Stomach (tissue), 9 donors: Measurements from ENCODE around the gene GLG1. TPM values are rescaled to one million over a fixed set of nuclear protein-coding genes. Genes with fewer than 3 reads are reported as not detected.
"Not testable (repeated sequence)": the region's sequence is repeated elsewhere in the genome, so short reads cannot be mapped to it uniquely, and the experiment has no call there.

Source experiments
- DNase-seq, 2 donors: peaks; one replicate each; pipeline versions ENCODE4 v3.0.0 to v3.0.0-alpha.2; 2013 to 2019
- H3K27ac ChIP-seq, 5 donors: fragments of 200-600 bp in 4 of 5; sonication (generic) in 4 of 5; one replicate each; pipeline ENCODE4 v1.5.1; 2013 to 2019; ENCODE audit warnings: mild to moderate bottlenecking in 1 of 5, moderate library complexity in 1 of 5
- H3K27me3 ChIP-seq, 3 donors: fragments of 200-600 bp; sonication (generic); one replicate each; pipeline ENCODE4 v1.5.1; 2017 to 2019; ENCODE audit warnings: mixed run types in 1 of 3
- H3K36me3 ChIP-seq, 4 donors: fragments of 200-600 bp; sonication (generic); 1 replicate in 3 of 4; 2 replicates in 1 of 4; pipeline ENCODE4 v1.5.1; 2016 to 2019
- H3K4me1 ChIP-seq, 4 donors: fragments of 200-600 bp; sonication (generic); one replicate each; pipeline ENCODE4 v1.5.1; 2016 to 2019
- H3K4me3 ChIP-seq, 4 donors: fragments of 200-600 bp; sonication (generic) in 3 of 4; one replicate each; pipeline ENCODE4 v1.5.1; 2016 to 2019; ENCODE audit warnings: mild to moderate bottlenecking in 1 of 4
- H3K9me3 ChIP-seq, 4 donors: fragments of 200-600 bp; sonication (generic); one replicate each; pipeline ENCODE4 v1.5.1; 2016 to 2019
- EP300 ChIP-seq: sonication (generic); formaldehyde crosslinking; IDR thresholded peaks from one replicate; pipeline ENCODE4 v1.6.1; 2017; ENCODE audit warnings: antibody characterized with exemption
- POLR2A ChIP-seq, 4 donors: fragments of 450-650 bp; IDR thresholded peaks; one replicate each; pipeline ENCODE4 v1.6.1; 2016; ENCODE audit warnings: antibody characterized with exemption in 4 of 4, control low read depth in 2 of 4, mild to moderate bottlenecking in 1 of 4, moderate library complexity in 1 of 4
- POLR2AphosphoS5 ChIP-seq, 3 donors: sonication (generic); formaldehyde crosslinking; IDR thresholded peaks; one replicate each; pipeline ENCODE4 v1.6.1; 2016; ENCODE audit warnings: antibody characterized with exemption in 3 of 3
- WGBS, 5 donors: extraction: QIAGEN DNeasy Blood & Tissue Kit in 3 of 5; methylation state at CpG; one replicate each; pipeline versions ENCODE4 v1.1.5 to v1.1.7; 2013 to 2018; 5-methylcytosine and 5-hydroxymethylcytosine counted together
- intact Hi-C: fragments of 100-400 bp; cut with DNase I; formaldehyde crosslinking; loops from one replicate; pipeline ENCODE4 v1.15.1; 2023; ENCODE audit warnings: low total_unique reads
- polyA plus RNA-seq, 3 donors: library from polyadenylated mRNA; stranded (reverse); fragments of 200-250 nt; gene quantifications; one replicate each; pipeline ENCODE4 v1.2.3, GENCODE V29; 2013
- total RNA-seq, 5 donors: library from RNA; depleted of rRNA; stranded (reverse); fragments of >200 nt; gene quantifications; one replicate each; pipeline versions ENCODE4 v1.1.0 to v1.2.3, GENCODE V29; 2014 to 2016
- TF ChIP-seq, protein P1 (sequence below), 7 experiments: fragments of 450-650 bp in 4 of 7; fragments of 200-600 bp in 3 of 7; sonication (generic) in 3 of 7; IDR thresholded peaks; one replicate each; pipeline ENCODE4 v1.5.1; 2016 to 2019; ENCODE audit warnings: antibody characterized with exemption in 7 of 7, control low read depth in 2 of 7, mild to moderate bottlenecking in 1 of 7
- donor health status: healthy with polysubstance abuse.
- donor health status: Bipolar disorder and iron deficiency.
- donor health status: healthy.

Gene GLG1
- total and polyA plus RNA-seq, 8 donors, result 7.6 to 151 (median 46.3) TPM

DNA sequence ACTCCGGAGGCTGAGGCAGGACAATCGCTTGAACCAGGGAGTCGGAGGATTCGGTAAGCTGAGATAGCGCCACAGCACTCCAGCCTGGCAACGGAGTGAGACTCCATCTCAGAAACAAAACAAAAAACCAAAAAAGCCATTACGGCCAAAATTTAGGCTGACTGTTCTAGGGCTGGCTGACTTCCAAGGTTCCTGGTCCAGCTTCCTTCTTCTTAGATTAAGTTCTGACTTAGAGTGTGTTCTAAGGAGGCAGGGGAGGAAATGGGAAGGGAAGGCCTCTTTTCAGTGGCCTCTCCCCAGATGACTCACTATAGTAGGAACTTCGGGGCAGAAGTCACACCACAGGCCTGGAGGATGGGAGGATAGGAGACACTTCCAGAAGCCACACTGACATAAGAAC, 157.9 kb downstream of the GLG1 start:
- Histone ChIP-seq H3K36me3 (peaks cover 25 to 59% (median 46%) of the 10 kb centered on the region in 4 donors), H3K4me3 (no peak overlapping the region), H3K27ac (peak overlapping the region; percentile 58 to 84 (median 68)), H3K4me1 (peaks cover 9 to 27% (median 16%) of the 10 kb centered on the region in 4 donors), H3K9me3 (no peaks in the 10 kb centered on the region), H3K27me3 (no peaks in the 10 kb centered on the region)
- peak in 1 of 3 donors; percentile 52 for TF ChIP-seq POLR2AphosphoS5 (IDR thresholded peaks at IDR 0.05)
- TF ChIP-seq, protein P1, sequence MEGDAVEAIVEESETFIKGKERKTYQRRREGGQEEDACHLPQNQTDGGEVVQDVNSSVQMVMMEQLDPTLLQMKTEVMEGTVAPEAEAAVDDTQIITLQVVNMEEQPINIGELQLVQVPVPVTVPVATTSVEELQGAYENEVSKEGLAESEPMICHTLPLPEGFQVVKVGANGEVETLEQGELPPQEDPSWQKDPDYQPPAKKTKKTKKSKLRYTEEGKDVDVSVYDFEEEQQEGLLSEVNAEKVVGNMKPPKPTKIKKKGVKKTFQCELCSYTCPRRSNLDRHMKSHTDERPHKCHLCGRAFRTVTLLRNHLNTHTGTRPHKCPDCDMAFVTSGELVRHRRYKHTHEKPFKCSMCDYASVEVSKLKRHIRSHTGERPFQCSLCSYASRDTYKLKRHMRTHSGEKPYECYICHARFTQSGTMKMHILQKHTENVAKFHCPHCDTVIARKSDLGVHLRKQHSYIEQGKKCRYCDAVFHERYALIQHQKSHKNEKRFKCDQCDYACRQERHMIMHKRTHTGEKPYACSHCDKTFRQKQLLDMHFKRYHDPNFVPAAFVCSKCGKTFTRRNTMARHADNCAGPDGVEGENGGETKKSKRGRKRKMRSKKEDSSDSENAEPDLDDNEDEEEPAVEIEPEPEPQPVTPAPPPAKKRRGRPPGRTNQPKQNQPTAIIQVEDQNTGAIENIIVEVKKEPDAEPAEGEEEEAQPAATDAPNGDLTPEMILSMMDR (IDR thresholded peaks at IDR 0.05), result no peak
- TF ChIP-seq POLR2A (IDR thresholded peaks at IDR 0.05), result no peak
- 58 to 65% (median 63%) methylated on average over 8 of the region's 8 CpGs for WGBS, 5 donors
- DNase-seq, result peak; percentile 41 to 57
- intact Hi-C loops, result no loop called here

DNA sequence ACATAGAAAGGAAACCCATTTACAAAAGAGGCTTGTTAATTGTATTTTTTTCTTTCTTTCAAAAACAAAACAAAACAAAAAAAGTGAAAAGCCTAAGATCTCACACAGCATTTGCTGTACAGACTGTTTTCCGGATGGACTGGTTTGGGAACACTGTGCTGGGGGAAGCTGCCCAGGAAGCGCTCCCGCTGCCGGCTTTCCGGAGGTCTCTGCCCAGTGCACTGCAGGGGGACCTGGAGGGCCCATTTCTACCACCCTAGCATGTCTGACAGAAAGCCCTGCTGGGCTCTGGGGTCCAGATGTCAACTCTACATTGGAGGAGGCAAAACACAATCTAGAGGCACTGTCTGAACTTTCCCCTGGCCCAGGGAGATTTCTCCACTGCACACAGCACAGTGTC, 159.3 kb downstream of the GLG1 start:
- peaks cover 17 to 45% (median 32%) of the 10 kb centered on the region in 4 donors for H3K36me3 ChIP-seq
- 89 to 95% (median 93%) methylated on average over 5 of the region's 5 CpGs for WGBS, 5 donors
- no peak overlapping the region for H3K4me3 ChIP-seq
- no peak for TF ChIP-seq POLR2AphosphoS5 (IDR thresholded peaks at IDR 0.05)
- TF ChIP-seq, protein P1 (IDR thresholded peaks at IDR 0.05), result no peak
- TF ChIP-seq EP300, result no peak
- no peak for TF ChIP-seq POLR2A (IDR thresholded peaks at IDR 0.05)
- no peaks in the 10 kb centered on the region for H3K27me3 ChIP-seq
- intact Hi-C loops, result no loop called here
- peaks cover 9 to 27% (median 16%) of the 10 kb centered on the region in 4 donors for H3K4me1 ChIP-seq
- DNase-seq, result no peak
- H3K27ac ChIP-seq, result peak overlapping the region in 2 of 5 donors; percentile 81 to 84
- H3K9me3 ChIP-seq, result no peaks in the 10 kb centered on the region

DNA sequence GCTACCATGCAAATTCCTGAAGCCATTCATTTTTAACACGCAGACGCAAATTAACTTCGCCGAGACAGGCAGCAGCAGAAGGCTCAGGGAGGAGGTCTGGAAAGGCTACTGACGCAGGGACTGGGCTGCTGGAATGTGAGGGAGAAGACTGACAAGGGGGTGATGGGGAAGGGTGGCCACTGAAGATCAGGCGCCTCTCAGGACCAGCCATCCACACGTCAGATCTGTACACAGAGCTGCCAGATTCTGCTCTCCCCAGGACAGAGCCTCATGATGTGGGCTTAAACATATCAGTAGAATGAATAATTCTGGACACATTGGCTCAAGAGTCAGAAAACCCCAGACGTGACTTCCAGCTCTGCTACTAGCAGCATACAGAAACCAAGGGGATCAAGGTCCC, 160.0 kb downstream of the GLG1 start:
- Histone ChIP-seq H3K27ac (peak overlapping the region in 1 of 5 donors; percentile 81), H3K27me3 (no peaks in the 10 kb centered on the region), H3K36me3 (peaks cover 10 to 38% (median 24%) of the 10 kb centered on the region in 4 donors), H3K4me3 (no peak overlapping the region), H3K9me3 (no peaks in the 10 kb centered on the region), H3K4me1 (peaks cover 9 to 27% (median 16%) of the 10 kb centered on the region in 4 donors)
- intact Hi-C loops, result no loop called here
- no peak for DNase-seq
- TF ChIP-seq, protein P1 (IDR thresholded peaks at IDR 0.05), result no peak
- no peak for TF ChIP-seq POLR2AphosphoS5 (IDR thresholded peaks at IDR 0.05)
- no peak for TF ChIP-seq EP300
- TF ChIP-seq POLR2A (IDR thresholded peaks at IDR 0.05), result no peak
- WGBS, 5 donors, result 93 to 96% (median 95%) methylated on average over 8 of the region's 8 CpGs

DNA sequence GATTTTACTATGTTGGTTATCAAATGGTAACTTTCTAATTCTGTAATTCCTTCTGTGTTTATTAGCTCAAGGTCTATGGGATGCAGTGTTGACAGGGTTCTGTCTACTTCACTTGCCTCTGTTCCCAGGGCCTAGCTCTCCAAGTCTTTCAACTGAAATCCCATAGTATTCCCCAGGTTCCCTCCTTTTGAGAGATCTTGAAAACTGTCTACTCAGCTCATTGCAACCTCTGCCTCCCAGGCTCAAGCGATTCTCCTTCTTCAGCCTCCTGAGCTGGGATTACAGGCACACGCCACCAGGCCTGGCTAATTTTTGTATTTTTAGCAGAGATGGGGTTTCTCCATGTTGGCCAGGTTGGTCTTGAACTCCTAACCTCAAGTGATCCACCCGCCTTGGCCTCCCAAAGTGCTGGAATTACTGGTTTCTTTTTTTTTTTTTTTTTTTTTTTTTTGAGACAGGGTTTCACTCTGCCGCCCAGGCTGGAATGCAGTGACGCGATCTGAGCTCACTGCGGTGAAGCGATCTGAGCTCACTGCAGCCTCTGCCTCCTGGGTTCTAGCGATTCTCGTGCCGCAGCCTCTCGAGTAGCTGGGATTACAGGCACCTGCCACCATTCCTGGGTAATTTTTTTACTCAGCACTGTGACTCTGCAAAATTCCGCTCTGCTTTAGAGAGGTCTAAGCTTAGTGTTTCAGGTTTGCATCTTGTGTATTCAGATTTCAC, 163.1 kb downstream of the GLG1 start:
- H3K9me3 ChIP-seq, H3K27me3 ChIP-seq, DNase-seq, H3K27ac ChIP-seq, intact Hi-C loops, H3K4me3 ChIP-seq: not testable (repeated sequence)
- Histone ChIP-seq H3K4me1 (peaks cover 0 to 11% (median 3%) of the 10 kb centered on the region in 4 donors), H3K36me3 (peaks cover 0 to 18% (median 6%) of the 10 kb centered on the region in 4 donors)
- WGBS, 5 donors, result 95 to 98% (median 96%) methylated on average over 12 to 13 of the region's 13 CpGs

DNA sequence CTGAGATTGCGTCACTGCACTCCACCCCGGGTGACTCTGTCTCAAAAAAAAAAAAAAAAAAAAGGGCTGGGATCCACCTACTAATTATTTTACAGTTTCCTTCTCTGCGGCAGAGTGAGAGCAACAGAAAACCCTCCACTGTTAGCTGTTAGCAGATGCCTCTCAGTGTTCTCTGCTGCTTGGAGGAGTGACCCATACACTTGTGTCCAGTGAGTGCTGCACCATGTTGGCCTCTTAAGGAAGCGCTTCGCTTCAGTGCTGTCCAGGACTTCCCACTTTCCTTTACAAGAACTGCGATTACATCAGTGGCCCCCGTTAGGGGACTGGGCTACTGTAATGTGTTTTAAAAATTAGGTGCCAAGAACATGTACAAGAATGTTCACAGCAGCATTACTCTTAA, 167.2 kb downstream of the GLG1 start:
- no peak for DNase-seq
- H3K4me1 ChIP-seq, result no peaks in the 10 kb centered on the region
- H3K36me3 ChIP-seq, result peaks cover 0 to 11% (median 4%) of the 10 kb centered on the region in 4 donors
- H3K27ac ChIP-seq, result no peak overlapping the region
- WGBS, 5 donors, result 72 to 94% (median 78%) methylated on average over 7 of the region's 7 CpGs
- TF ChIP-seq EP300, result no peak
- TF ChIP-seq POLR2A (IDR thresholded peaks at IDR 0.05), result no peak
- TF ChIP-seq, protein P1 (IDR thresholded peaks at IDR 0.05), result no peak
- no peak for TF ChIP-seq POLR2AphosphoS5 (IDR thresholded peaks at IDR 0.05)
- no peaks in the 10 kb centered on the region for H3K27me3 ChIP-seq
- H3K4me3 ChIP-seq, result no peak overlapping the region
- no peaks in the 10 kb centered on the region for H3K9me3 ChIP-seq
- intact Hi-C loops, result no loop called here
